G401 (cell line): Measurements from ENCODE around the gene CRHR1. TPM values are rescaled to one million over a fixed set of nuclear protein-coding genes. Genes with fewer than 3 reads are reported as not detected.
A peak's percentile ranks its signal among the peaks of the same experiment; 100 is the strongest.
"Not testable (repeated sequence)": the region's sequence is repeated elsewhere in the genome, so short reads cannot be mapped to it uniquely, and the experiment has no call there.

Source experiments
- DNase-seq: peaks from one replicate; pipeline ENCODE4 v3.0.0-alpha.2; 2015; ENCODE audit warnings: low spot score
- in situ Hi-C: cut with HindIII; loops from 2 replicates; pipeline ENCODE4 v1.10.0; 2016; ENCODE audit warnings: low sequenced_read_pairs, mixed read lengths
- total RNA-seq: library from RNA; depleted of rRNA; stranded (reverse); fragments of >200 nt; shearing (Covaris generic); gene quantifications from 2 replicates; pipeline ENCODE4 v1.2.3, GENCODE V29; 2014

CRHR1 gene
- total RNA-seq, 1 experiment from 2014 or later, result not detected

DNA sequence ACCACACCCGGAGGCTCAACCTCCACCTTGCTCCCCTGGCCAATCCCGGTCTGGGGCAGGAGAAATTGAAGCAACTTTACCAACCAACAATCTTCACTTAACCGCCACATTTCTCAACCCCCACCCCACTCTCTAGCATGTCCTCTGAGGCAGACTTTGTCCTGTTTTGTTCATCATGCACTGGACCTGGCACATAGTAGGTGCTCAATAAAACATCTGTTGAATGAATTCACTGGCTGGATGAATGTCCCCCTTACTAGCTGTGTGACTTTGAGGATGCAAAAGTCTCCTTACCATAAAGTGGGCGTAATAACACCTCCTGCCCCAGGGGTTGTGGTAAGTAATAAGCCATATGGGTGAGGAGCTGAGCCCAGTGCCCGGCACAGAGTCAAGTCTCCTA is 66.3 kb downstream of the CRHR1 start:
- in situ Hi-C loops, result loop anchor here (25.0 kb wide), 1 partner anchor 163 kb away; no protein-coding TSS in a partner anchor
- no peak for DNase-seq

DNA sequence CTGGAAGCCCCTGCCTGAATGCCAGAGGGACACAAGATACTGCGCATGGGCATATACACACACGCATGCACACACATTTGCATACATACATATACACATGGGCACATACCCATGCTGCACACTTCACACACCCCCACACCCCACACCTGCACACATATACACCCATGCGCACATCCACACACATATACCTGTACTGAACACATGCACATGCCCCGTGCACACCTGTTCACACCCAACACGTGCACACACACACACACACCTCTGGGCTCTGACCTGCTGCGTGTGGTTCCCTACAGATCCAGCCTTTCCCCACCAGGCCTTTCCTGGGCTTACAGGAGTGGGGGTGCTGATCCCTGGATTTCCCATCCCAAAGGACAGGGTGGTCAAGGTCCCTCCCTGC is 66.9 kb downstream of the CRHR1 start:
- no peak for DNase-seq
- in situ Hi-C loops, result loop anchor here (25.0 kb wide), 1 partner anchor 164 kb away; no protein-coding TSS in a partner anchor

DNA sequence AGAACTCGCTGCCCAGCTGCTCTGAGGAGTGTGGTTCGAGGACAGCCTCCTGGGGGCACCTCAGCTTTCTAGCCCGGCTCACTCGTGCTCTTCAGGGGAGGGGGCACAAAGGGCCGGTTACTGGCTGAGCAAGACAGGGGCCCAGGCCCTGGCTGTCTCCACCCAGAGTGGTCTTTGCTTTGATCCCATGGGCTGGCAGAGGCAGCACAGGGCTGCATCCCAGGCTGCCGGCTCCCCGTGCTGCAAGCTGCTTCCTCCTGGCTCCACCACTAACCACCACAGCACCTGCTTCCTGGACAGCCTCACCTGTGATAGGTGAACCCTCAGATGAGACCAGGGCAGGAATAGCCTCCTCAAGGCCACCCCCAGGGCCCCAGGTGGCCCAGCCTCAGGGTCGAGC is 67.3 kb downstream of the CRHR1 start:
- no peak for DNase-seq
- in situ Hi-C loops, result loop anchor here (25.0 kb wide), 1 partner anchor 164 kb away; no protein-coding TSS in a partner anchor

DNA sequence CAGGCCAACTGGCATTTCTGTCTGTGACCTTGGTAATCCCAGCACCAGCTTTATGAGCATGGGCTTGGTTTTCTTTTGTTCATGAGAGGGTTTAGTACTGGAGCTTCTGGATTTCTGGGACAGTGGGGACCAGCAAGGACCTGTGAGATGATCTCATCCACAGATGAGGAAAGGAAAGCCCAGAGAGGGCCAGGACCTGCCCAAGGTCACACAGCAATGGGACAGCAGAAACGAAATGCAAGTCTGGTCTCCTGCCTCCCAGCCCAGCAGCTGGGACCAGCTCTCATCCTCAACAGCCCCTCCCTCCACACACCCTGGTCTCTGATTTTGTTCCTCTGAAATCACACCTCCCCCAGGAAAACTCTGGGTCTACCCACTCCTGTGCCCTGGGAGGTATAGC is 67.8 kb downstream of the CRHR1 start:
- in situ Hi-C loops, result loop anchor here (25.0 kb wide), 1 partner anchor 165 kb away; no protein-coding TSS in a partner anchor
- peak; percentile 6 for DNase-seq

DNA sequence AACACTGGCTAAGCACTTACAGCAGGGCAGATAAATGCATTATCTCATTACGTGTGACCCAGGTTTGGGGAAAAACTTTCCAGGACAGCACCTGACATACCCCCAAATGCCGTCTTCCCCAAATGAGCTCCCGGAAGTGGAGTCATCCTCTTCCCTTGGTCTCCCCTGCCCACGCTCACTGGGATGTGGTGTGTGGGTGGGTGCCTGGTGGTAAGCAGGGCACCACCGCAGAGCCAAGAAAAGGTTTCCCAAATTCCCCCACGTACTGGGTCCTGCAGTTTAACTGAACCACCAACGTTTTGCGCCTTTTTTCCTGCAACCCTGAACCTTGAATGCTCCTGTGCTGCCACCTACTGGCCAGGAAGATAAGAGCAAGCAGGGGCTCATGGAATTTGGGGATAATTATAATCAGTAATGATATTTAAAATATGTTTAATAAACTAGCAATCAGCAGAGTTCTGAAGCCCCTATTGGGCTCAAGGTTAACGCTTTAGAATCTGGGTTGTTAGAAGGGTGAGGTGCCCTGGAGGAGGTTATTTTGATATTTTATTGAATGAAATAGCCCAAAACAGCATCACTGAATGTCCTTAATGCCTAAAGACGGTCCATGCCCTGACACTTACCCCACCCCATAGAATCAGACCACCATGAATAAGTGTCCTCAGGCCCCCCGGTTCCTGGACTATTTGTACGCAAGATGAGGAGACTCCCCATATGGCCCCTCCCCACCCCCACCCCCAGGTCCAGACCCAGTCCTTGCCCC is 68.6 kb downstream of the CRHR1 start:
- in situ Hi-C loops, result loop anchor here (25.0 kb wide), 1 partner anchor 165 kb away; no protein-coding TSS in a partner anchor

DNA sequence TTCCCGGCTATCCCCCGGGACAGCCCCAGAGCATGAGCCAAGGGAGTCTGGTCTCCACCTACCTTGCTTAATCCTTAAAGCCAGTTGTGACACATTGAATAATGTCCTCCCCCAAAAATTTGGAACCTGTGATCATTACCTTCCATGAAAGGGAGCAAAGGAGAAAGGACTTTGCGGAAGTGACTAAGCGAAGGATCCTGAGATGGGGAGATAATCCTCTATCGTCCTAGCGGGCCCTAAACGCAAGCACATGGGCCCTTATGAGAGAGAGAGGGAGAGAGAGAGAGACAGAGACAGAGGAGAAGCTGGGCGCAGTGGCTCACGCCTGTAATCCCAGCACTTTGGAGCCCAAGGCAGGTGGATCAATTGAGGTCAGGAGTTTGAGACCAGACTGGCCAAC is 70.1 kb downstream of the CRHR1 start:
- in situ Hi-C loops, result loop anchor here (25.0 kb wide), 1 partner anchor 167 kb away; no protein-coding TSS in a partner anchor
- no peak for DNase-seq

More for the DNA sequence above, 68.6 kb downstream of the CRHR1 start:
- DNase-seq, result peak; percentile 89

DNA sequence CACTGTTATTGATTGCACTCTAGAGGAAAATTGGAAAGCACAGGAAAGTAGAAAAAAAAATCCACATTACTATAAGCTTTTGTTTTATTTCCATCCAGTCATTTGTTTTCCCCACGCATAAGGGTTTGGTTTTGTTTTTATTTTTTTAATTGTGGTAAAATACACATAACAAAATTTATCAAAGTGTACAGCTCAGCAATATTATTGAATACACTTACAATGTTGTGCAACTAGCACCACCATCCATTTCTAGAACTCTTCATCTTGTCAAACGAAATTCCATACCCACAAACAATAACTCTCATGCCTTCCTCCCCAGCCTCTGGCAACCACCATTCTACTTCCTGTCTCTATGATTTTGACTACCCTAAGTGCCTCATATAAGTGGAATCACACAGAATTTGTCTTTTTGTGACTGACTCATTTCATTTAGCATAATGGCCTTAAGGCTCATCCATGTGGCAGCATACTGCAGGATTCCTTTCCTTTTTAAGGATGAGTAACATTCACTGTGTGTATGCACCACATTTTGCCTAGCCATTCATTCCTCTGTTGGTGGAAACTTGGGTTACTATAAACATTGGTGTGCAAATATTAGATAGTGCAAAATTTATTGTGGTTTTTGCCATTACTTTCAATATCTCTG is 71.7 kb downstream of the CRHR1 start:
- no peak for DNase-seq
- in situ Hi-C loops, result loop anchor here (25.0 kb wide), 1 partner anchor 169 kb away; no protein-coding TSS in a partner anchor

DNA sequence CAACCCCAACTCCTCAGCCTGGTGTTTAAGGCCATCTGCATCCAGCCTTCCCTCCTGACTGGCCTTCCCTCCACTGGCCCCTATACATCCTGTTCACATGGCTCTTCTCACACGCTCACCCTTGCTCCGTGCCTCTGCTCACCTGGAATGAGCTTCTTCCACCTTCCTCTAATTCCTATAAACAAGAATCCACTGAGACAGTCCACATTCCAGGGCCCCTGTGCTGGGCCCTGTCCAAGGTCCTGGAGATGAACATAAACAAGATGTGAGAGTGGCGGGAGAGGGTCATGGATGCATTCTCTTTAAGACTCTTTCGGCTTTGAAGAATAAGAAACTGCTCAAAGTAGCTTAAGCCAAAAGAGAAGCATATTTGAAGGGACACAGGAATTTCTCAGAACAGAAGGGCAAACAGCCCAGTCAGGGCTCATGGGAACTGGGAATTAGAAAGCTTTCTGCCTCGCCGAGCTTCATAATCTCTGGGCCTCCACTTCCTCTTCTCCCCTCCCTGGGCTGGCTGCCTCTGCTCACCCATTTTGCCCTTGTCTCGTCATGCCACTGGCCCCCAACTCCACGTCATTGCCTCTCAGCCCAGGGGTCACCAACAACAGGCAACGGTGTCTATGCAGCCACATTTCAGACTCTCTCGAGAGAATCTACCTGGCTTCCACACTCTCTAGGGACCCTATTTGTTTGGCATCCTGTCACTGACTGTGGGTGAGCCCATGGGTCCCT is 74.0 kb downstream of the CRHR1 start:
- peak; percentile 50 for DNase-seq
- in situ Hi-C loops, result loop anchor here (25.0 kb wide), 1 partner anchor 171 kb away; no protein-coding TSS in a partner anchor

DNA sequence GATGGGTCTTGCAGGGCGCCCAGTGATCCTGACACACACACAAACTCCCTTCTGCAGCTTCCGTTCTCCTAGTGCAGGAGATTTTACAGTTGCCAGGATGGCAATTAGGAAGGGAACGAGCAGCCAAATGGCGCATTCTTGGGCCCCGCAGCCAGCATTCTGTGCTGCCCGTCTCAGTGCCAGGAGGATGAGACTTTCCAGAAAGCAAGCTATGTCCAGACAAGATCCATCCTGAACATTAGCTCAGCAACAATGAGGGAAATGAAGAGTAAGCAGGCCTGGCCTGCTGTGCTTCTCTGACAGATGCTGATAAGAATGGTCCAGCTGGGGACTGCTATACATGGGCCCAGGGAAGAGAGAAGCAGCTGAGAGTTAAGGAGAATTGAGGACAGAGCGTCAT is 77.0 kb downstream of the CRHR1 start:
- in situ Hi-C loops, result loop anchor here (25.0 kb wide), 1 partner anchor 174 kb away; no protein-coding TSS in a partner anchor
- DNase-seq, result peak; percentile 96

DNA sequence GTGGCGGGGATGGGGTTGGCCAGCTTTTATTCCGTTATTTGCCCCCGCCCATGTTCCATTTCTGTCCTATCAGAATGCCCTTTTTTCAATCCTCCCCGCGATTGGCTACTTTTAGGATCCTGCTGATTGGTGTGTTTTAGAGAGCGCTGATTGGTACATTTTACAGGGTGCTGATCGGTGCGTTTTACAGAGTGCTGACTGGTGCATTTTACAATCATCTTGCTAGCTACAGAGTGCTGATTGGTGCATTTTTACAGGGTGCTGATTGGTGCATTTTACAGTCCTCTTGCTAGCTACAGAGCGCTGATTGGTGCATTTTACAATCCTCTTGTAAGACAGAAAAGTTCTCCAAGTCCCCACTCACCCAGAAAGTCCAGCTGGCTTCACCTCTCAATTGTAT is 78.0 kb downstream of the CRHR1 start:
- not testable (repeated sequence) for DNase-seq
- in situ Hi-C loops, result loop anchor here (25.0 kb wide), 1 partner anchor 175 kb away; no protein-coding TSS in a partner anchor

DNA sequence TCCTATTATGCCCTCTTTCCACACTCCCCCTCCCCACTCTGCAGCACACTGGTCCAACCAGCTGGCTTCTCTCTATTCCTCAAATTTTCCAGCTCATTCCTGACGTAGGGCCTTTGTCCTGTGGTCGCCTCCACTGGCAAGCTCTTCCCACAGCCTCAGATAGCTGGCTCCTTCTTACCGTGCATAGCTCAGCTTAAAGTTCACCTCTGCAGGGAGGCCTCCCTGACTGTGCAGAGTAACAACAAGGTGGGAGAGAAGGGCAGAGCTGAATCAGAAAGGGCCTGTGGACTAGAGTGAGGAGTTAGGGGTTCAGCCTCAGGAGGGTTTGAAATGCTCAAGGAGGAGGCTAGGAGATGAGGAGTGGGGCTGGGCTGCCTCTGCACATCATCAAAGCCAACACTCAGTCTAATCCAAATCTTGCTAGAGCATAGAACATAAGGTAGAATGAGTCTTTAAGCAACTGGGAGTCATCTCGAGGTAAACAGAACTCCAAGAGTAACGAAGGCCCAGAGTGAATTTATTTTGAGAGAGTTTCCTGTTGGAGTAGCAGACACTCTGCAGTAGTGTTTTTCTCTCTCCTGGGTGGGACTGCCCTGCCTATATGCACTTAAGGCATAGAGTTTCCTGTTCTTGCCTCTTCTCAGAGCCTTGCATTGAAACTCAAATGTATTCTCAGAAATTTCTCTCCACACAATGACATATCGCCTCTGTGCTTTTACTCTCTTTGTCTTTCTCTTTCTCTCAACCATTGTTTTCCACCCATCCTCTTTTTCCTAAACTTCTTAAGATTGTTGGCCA is 79.9 kb downstream of the CRHR1 start:
- in situ Hi-C loops, result loop anchor here (25.0 kb wide), 1 partner anchor 177 kb away; no protein-coding TSS in a partner anchor
- DNase-seq, result no peak

DNA sequence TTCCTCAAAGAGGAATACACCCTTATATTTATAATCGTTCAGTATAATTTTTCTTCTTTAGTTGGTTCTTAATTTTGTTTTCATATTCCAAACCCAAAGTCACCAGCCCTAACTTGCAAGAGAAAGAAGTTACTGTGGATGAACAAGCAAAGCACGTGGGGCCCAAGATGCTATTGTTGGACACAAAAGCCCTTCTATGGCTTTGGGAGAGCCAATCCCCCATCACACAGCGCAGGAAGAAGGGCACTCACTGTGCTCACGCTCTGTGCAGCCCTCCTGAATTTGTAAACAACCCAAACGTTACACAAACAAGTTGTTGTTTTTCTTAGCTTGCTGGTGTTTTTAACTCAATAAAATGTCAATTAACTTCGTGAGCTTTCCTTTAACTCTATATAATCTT is 83.1 kb downstream of the CRHR1 start:
- DNase-seq, result no peak

DNA sequence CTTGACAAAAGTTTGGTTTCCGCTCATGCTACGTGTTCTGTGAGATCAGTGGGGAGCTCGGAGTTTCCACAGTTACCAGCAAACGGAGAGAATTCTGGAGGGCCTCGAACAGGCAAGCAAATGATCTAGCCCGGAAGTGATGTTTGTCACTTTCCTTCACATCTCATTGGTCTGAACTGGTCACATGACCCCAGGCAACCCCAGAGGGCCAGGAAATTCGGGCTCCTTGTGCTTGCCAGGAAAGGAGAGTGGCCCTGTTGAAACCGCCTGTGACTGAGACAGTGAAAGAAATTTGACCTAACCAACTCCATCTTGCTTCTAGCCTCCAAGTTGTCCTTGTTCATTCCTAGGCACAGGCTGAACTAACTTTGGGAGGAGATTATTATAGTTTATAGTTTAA is 83.6 kb downstream of the CRHR1 start:
- in situ Hi-C loops, result loop anchor here (25.0 kb wide), 1 partner anchor 180 kb away; no protein-coding TSS in a partner anchor
- no peak for DNase-seq

More for the DNA sequence above, 83.1 kb downstream of the CRHR1 start:
- in situ Hi-C loops, result loop anchor here (25.0 kb wide), 1 partner anchor 180 kb away; no protein-coding TSS in a partner anchor

DNA sequence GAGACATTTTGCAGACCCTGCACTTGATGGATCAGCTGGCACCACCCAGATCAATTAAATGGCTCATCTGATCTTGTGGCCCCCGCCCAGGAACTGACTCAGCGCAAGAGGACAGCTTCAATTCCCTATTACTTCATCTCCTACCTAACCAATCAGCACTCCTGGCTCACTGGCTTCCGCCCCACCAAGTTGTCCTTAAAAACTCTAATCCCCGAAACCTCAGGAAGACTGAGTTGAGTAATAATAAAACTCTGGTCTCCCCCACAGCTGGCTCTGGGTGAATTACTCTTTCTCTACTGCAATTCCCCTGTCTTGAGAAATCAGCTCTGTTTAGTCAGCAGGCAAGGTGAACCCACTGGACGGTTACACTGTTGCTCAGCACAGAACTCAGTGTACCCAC is 84.2 kb downstream of the CRHR1 start:
- in situ Hi-C loops, result loop anchor here (25.0 kb wide), 1 partner anchor 181 kb away; no protein-coding TSS in a partner anchor
- DNase-seq, result no peak

DNA sequence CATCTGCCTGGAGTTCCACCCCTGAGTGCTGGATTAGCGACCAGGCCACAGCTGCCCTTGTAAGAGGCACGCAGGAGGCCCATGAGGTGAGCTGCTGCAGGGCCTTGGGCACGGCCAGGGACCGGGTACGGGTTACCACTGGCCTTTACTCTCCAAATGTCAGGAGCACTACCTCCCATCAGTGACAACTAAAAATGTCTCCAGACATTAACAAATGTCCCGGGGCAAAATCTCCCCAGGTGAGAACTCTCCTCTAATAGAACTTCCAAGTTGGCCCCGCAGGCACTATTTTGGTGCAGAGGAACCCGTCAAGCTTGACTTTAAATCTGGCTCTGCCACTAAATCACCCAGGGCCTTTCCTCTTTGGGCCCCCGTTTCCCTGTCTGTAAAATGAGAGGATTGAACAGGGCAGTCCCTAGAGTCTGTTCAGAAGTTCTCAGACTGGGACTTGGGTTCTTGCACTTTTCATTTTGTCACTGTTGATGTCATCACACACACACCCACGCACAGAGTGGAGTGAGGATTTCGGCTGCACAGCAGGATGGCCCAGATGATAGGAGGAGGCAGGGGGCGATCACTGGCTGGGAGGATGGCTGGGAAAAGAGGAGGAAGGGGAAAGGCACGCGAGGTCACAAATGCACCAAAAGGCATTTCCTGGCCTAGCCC is 85.7 kb downstream of the CRHR1 start:
- in situ Hi-C loops, result loop anchor here (25.0 kb wide), 1 partner anchor 183 kb away; no protein-coding TSS in a partner anchor
- no peak for DNase-seq

DNA sequence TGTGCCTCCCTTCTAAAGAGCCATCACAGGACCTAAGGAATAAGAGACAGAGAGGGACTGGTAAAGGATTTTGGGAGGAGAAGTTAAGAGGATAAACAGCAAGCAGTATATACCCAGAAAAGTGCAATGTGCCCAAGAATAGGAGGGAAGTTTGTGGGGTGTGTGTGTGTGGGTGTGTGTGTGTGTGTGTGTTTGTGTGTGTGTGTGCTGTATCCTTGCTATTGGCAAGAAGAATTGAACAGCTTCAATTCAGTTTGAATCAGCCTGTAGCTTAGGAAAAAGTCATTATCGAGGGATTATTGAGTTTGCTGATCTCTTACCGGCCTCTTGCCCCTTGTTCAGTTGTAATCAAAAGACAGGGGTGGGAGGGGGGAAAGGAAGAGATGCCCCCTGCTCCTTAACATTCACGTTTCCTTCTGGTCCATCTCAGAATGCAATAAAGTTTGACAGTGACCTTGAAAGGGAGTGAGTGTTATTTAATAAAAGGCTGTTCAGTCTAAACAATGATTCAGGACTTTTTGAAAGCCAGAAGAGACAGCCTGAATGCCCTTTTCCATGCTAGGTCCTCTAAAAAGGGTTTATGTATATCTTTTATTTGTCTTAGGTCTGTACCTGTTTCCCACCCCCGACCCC is 86.3 kb downstream of the CRHR1 start:
- in situ Hi-C loops, result loop anchor here (25.0 kb wide), 1 partner anchor 183 kb away; no protein-coding TSS in a partner anchor

DNA sequence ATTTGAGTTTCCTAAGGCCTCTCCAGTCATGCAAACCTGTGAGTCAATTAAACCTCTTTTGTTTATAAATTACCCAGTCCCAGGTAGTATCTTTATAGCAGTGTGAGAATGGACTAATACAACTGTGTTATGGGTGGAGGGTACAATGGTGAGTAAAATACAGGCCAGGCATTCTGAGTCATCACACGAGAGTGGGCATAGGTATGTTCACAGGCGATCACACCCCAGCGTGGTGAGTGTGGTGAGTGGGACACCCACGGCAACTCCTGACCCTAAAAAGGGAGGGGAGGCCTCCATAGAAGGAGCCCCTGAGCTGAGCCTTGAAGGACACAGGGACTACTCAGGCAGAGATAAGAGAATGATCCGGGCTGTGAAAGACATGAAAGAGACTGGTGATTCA is 87.6 kb downstream of the CRHR1 start:
- DNase-seq, result no peak
- in situ Hi-C loops, result loop anchor here (25.0 kb wide), 1 partner anchor 184 kb away; no protein-coding TSS in a partner anchor

More for the DNA sequence above, 86.3 kb downstream of the CRHR1 start:
- no peak for DNase-seq
